Activated CD4-positive, CD25-positive, alpha-beta regulatory T cell treated with anti-CD3 and anti-CD28 coated beads, Interleukin-2, amount 50 U/mL, for 72 hours (primary cell): ENCODE results near the gene MPIG6B.
A peak's percentile ranks its signal among the peaks of the same experiment; 100 is the strongest.

Experiments used
- DNase-seq: peaks from one replicate; pipeline ENCODE4 v3.0.0; 2021

Gene MPIG6B

DNA sequence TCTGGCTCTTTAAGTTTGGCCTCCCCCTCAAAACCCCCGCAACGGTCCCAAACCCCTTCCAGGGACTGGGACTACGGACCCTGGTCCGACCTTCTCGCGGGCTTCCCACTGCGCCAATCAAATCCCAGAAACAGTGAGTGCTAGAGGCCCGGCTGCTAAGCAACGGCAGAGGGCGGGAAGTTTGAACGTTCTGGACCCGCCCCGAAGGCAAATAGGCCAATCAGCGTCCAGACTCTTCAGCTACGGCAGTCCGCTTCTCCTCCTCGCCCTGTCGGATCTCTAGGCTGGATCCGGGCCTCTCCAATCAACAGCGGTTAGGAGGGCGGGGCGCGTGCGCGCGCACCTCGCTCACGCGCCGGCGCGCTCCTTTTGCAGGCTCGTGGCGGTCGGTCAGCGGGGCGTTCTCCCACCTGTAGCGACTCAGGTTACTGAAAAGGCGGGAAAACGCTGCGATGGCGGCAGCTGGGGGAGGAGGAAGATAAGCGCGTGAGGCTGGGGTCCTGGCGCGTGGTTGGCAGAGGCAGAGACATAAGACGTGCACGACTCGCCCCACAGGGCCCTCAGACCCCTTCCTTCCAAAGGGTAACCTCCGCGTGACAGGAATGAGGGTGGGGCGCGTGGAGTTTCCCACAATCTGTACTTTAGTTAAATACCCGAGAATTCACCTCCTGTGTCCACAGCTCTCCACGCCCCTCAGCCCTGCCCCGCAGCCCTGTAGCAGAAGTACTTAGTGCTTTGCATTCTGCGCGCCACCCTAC, 16.6 kb downstream of the MPIG6B start, which contains the start of gene MSH5:
MSH5 (plus strand) TSS at position 367 of the 758 bp plus-strand sequence. CDS start 462 bp downstream, outside the sequence.
- DNase-seq: peak; percentile 94

DNA sequence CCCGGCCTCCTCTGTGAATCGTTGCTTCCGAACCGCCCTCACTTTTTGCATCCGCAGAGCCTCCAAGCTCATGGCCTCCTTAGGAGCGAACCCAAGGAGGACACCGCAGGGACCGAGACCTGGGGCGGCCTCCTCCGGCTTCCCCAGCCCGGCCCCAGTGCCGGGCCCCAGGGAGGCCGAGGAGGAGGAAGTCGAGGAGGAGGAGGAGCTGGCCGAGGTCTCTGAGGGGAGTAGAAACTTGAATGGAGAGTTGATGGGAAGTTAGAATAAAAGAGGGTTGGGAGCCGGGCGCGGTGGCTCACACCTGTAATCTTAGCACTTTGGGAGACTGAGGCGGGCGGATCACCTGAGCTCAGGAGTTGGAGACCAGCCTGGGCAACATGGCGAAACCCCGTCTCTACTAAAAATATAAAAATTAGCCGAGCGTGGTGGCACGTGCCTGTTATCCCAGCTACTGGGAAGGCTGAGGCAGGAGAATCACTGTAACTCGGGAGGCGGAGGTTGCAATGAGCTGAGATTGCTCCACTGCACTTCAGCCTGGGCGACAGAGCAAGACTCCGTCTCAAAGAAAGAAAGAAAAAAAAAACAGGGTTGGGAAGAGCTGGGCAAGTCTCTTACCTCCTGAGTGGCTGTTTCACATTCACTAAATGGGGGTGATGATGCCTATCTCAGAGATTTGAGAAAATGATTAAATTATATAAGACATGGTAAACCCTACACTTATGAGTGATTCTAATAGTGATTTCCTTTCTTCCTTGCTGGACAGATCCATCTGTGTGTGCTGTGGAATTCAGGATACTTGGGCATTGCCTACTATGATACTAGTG, 17.4 kb downstream of the MPIG6B start:
- DNase-seq: no peak

DNA sequence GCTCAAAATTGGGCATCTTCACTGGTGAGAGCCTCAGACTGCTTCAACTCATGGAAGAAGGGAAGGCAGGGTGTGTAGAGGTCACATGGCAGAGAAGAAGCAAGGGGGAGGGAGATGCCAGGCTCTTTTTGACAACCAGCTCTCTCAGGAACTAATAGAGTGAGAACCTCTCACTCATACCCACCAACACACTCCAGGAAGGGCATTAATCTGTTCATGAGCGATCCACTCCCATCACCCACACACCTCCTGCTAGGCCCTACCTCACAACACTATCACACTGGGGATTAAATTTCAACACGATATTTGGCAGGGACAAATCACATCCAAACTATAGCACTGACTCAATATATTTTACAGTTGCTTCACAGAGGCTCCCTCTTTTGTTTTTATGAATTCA, 18.6 kb downstream of the MPIG6B start:
- DNase-seq: no peak

DNA sequence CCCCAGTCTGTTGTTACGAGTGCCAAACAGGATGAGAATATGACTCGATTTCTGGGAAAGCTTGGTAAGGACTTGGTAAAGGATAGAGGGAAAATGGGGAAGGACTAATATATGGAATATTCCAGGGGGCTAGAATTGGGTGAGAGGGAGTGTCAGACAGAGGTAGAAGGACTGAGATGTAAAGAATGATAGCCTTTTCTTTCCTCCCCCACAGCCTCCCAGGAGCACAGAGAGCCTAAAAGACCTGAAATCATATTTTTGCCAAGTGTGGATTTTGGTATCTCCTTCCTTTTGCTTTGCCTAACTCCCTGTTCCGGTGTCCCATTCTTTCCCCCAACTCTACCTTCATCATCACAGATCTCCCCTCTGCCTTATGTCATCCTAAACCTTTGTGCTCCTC, 19.7 kb downstream of the MPIG6B start:
- no peak for DNase-seq

DNA sequence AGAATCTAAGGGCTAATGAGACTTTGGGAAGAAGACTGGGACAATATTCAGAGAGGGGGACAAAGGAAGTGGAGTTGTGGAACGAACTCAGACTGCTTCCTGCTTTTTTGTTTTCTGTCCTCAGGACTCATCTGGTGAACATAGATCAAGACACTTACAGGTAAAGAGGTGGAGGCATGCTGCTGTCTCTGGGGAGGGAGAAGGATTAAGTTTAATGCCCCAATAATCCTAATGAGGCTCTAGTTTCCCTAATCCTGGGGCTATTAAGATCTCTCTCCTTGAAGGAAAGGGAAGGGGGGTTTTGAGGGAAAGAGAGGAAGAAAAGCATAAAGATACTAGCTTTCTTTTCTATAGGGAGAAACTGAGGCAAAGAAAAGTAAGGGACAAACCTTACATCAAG, 21.2 kb downstream of the MPIG6B start:
- no peak for DNase-seq

DNA sequence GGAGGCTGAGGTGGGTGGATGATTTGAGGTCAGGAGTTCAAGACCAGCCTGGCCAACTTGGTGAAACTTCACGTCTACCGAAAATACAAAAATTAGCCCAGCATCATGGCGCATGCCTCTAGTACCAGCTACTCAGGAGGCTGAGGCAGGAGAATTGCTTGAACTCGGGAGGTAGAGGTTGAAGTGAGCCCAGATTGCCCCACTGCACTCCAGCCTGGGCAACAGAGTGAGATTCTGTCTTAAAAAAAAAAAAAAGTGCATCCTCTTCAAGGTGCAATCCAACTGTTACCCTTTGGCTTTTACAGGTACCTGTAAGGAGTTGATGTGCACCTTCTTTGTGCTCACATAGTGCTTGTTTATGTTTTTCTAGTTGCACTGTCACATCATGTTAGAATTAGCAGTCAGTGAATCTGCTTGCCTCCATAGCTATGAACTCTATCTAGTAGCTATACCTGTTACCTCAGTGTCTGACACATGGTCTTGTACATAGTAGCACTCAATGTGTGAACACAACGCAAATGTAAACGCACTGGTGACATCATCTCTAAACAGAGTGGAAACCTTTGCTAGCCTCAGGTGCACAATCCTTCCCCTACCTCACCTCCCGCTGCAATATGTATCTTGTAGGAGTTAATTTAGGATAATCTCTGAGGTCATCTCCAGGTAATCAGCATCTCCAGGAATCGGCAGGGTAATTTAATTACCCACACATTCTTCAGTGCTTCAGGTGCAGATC, 26.3 kb downstream of the MPIG6B start:
- no peak for DNase-seq

DNA sequence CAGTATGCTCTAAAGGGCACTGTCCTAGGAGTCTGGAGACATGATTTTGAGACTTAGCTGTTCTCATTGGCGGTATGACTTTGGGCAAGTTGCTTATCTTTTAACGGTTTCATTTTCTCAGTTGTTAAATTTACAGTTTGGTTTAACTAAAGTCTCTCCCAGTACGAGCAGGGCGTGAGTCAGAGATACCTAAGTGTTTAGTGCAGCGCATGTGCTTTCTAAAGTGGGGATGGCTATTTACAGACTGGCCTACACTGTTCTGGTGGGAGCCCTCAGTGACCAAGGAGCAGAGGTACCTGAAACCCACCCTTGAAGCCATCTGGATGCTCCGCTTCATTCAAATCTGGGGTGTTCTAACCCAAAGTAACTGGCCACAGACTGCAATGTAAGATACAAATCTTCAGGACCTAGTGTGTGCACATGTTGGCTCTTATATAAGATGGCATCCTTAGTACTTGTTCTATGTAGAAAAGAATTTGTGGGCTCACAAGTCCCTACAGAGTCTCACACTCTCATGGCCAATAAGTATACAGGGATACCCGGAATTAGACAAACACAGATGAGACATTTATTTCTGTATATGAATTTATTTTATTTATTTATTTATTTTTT, 27.3 kb downstream of the MPIG6B start:
- DNase-seq: no peak

DNA sequence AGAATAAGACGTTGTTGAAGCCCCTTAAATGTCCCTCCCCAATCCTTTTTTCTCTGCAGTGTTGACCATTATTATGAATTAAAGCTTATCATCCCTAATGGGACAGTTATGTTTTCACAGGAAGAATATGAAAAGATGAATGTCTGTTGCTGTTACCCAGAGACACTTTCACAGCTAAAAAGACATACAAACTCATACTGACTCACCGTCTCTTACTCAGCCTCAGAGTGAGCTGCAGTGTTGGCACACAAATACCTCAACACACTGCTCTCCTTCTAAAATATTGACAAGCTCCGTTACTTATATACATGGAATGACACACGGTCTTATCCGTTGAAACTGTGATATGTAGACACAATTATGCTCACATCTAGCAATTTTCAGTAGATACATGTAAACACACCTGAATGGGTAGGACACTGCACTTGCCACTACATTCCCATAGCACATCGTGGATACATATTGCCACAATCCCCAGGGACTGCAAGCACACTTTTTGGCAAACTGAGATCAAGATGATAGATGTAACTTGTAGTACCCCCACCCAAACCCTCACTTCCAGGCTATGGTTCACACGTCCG, 29.7 kb downstream of the MPIG6B start:
- DNase-seq: no peak

DNA sequence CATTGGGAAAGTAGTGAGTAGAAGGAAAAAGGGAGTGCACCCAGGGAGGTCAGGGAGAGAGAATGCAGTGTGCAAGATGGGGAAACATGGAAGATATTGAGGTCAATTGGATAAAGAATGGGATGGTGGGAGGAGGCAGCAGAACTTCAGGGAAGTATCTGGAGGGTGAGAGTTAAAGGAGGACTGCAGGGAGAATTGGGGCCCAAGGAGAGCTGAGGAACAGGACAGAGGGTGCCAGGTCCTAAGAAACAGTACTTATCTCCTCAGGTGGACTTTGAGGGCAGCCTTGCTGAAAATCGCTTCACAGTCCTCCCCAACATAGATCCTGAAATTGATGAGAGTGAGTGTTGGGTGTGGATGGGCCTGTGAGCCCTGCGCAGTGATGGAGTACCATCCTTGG, 35.1 kb downstream of the MPIG6B start:
- no peak for DNase-seq

DNA sequence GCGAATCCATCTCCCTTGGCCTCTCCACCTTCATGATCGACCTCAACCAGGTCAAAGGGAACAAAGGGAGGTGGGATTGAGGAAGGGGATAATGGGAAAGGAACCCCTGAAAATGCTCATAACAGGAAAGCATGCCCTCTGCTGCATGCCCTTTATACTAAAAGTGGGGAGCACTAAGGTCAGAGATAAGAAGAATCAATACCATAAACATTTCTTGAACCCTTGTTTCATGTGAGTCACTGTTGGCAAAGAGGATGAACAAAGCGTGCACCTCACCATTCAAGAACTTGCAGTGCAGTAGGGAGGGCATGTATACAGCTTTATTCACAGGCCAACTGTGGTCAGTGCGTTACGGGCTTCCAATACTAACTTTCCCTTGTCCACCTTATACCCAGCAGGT, 37.6 kb downstream of the MPIG6B start:
- DNase-seq: no peak

DNA sequence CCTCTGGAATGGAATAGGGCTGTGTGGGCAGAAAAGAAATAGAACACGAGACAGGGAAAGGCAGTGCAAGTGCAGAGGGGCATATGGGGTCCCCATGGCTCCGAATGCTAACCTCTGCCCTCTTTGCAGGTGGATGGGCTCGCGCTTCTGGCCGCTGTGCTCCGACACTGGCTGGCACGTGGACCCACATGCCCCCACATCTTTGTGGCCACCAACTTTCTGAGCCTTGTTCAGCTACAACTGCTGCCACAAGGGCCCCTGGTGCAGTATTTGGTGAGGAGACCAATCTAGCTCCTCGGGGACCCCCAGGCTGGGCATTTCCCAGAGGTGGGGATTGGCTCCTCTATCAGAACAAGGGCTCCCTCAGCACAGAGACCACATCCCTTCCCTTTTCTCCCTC, 38.2 kb downstream of the MPIG6B start:
- no peak for DNase-seq

DNA sequence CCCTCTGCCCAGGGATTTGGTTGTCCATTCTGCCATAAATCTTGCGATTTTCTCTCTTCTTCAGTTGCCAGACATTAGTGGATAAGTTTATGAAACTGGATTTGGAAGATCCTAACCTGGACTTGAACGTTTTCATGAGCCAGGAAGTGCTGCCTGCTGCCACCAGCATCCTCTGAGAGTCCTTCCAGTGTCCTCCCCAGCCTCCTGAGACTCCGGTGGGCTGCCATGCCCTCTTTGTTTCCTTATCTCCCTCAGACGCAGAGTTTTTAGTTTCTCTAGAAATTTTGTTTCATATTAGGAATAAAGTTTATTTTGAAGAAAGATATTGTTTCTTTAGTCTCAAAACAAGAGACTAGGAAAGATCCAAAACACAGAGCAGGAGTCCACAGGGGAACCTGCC, 39.2 kb downstream of the MPIG6B start, which contains the start of gene SAPCD1:
SAPCD1 (plus strand) TSS at position 301 of the 400 bp plus-strand sequence. CDS start 399 bp downstream, outside the sequence.
- DNase-seq: no peak

DNA sequence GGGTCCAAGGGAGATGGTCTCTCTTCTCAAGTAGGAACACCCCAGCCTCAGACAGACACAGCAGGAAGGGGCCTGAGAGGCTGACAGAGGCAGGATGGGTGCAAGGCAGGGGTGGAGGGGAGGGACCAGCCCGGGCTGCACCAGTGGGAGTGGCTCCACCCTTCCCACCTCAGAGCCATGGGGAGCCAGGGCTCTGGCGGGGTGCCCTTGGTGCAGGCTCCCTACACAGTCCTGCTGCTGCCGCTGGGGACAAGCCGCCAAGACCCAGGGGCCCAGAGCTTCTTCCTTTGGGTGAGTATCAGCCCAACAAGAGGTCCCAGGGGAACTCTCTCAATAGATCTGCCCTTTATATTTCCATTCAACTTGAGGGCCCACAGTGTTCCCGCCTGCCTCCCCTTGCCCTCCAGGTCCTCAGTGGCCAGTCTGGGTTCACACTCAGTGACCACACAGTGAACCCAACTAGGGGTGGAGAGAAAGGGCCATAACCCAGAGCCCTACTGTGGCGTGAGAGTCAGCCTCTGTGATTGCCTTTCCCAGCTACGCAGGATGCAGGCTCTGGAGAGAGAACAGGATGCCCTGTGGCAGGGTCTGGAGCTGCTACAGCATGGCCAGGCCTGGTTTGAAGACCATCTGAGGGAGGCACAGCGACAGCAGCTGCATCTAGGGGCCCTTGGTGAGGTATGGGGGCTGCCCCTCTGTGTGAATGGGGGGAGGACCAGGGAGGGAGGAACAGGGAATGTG, 39.9 kb downstream of the MPIG6B start:
- DNase-seq: no peak

DNA sequence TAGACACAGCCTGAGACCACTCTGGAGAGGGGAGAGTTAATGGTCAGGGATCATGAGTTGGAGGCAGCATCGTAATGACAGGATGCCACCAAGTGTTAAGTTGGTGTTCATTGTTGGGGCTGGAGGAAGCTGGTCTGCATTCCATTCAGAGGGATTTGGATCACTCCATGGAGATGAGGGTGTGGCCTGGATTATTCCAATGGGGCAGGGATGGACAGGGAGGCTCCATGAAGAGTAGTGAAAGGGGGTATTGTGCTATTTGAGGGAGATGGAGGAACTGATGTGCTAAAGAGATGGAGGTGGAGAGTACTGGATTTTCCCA, 40.4 kb downstream of the MPIG6B start:
- no peak for DNase-seq

DNA sequence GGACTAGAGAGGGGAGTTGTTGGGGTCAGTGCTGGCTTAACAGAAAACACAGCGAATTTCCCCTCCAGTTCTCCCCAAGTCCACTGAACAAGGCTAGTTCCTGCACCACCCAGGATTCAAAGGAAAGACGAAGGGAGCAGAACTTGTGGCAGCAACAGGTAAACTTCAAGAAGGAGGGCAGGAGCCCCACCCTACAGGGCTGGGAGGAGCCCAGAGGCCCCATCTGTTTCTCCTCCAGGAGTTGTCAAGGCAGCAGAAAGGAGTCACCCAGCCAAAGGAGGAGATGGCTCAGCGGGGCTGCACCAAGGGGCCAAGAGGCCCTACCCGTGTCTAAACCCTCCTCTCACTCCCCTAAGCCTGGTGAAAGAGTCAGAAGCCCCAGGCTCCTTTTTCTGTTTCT, 41.0 kb downstream of the MPIG6B start:
- no peak for DNase-seq

DNA sequence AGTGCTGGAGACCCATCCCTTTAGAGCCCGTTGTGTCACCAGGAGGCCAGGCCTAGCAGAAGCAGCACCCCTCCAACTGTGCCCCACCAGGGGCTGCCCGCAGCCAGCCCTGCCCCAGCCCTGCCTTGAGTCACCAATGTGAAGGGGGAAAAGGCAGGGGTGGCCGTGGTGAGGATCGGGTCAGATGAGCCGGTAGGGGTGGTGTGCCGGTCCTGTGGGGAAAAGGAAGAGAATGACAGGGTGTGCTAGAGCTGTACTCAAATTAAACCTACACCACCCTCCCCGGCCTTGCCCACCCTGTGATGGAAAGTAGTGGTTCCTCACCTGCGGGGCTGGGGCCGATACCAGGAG, 42.4 kb downstream of the MPIG6B start:
- no peak for DNase-seq

DNA sequence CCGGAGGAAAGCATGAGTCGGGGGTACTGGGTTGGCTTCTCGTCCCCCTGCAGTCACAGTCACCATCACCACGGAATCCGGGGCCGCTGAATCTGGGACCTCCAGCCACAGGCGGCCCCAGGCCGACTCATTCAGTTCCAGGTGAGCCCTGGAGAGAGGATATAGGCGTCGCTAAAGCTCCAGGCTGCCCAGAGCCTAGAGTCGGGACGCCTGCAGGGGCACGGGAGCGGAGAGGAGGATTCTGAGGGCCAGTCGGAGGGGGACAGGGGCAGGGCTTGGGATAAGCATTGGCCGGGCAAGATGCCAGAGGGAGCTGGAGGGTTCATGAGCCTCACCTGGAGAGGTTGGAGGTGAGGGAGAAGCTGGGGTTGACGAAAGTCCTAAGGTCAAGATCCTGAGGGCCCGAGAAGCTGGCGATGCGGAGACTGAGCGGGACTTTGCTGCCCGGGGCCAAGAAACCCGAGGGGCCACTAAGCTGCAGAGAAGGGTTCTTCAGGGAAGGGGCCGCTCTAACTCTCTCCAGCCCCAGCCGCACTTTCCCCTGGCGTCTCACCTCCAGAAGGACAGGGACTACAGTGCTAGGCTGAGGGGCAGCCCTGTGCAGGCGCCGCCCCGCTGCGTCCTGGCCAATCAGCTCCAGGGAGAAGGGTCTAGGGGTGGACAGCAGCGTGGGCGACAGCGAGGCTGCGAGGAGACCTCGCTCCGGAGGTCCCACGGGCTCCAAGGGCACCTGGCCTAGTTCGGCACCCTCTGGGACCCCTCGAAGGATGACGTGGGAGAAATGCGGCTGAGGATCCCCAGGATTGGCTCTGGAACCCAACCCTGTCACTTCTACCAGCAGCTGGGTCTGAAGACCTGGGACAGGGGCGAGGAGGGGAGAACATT, 43.0 kb downstream of the MPIG6B start:
- no peak for DNase-seq

DNA sequence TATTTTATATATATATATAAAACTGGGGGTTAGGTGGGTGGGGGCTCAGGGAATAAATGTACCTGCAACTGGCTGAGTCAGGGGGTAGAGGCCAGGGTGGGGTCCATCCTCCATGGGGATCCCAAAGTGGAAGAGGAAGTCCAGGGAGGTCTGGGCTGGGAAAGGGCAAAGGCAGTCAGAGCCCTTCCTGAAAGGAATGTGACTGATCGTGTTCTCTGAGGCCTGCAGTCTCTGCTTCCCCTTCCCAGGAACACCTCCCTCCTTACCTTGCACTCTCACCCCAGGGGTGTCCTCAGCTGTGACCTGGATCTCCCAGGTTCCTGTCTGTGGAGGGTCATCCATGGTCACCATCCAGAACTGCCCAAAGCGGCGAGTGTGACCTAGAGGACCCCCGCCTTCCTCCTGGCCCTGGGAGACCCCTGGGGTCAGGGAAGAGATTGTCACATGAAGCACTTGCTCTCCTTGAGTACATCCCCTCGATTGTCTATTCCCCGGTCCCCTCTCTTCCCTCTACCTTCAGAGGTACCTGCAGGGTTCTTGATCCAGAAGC, 44.0 kb downstream of the MPIG6B start:
- no peak for DNase-seq

DNA sequence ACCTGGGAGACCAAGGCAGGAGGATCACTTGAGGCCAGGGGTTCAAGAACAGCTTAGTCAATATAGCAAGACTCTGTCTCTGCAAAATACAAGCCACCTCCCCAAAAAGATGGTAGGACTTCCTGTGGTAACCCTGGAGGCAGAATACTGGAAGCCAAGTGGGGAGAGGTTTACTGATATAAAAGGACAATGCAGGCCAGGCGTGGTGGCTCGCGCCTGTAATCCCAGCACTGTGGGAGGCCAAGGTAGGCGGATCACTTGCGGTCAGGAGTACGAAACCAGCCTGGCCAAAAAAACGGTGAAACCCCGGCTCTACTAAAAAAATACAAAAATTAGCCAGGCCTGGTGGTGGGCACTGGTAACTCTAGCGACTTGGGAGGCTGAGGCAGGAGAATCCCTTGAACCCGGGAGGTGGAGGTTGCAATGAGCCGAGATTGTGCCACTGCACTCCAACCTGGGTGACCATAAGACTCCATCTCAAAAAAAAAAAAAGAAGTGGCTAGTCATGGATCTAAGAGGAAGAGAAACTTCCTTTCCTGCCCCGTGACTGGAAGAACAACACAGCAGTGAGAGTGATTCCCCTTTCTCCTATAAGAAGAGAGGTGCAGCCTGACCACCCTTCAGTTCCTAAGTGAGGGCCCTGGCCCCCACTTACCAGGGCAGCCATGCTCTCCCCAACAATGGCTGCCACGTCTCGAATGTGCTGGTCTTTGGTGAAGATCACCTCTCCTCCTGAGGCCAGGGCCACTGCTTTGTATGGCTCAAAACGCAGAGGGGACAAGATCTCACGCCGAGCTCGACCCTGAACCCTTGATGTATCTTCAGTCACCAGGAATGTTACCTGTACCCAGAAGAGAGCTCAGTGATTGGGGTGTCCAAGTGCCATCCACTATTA, 45.4 kb downstream of the MPIG6B start:
- no peak for DNase-seq
